K562 (cell line): ENCODE measurements around the gene CLASP1. TPM values are rescaled to one million over a fixed set of nuclear protein-coding genes. Genes with fewer than 3 reads are reported as not detected.
A peak's percentile ranks its signal among the peaks of the same experiment; 100 is the strongest.

ENCODE experiments used
- ATAC-seq: fragments of 200-7000 bp; cut with Tn5 transposase; 3 replicates; pipeline ENCODE4 v1.9.1; 2020; ENCODE audit warnings: moderate library complexity
- BruUV-seq: library from RNA; stranded (reverse); fragments of 400-500 nt; replicated peaks from 2 replicates; lab custom pipeline; 2021; lab: Mats Ljungman, UMichigan
- CTCF ChIA-PET: fragments of 300-600 bp; formaldehyde crosslinking; extraction: SDS; loops from one replicate; lab custom pipeline; 2021; ENCODE audit warnings: low intra/inter-chr PET ratio; lab: Yijun Ruan, JAX
- POLR2A ChIA-PET: fragments of 300-600, 350-650 bp; sonication (Branson Sonifier 250); formaldehyde crosslinking; extraction: SDS; loops from one replicate; lab custom pipeline; 2021; ENCODE audit warnings: antibody characterized with exemption, inconsistent platforms; lab: Yijun Ruan, JAX
- DNase-seq, 4 experiments: peaks; one replicate each; pipeline versions ENCODE4 v3.0.0 to v3.0.0-alpha.2; 2011 to 2018; ENCODE audit warnings: low spot score in 3 of 4, mixed read lengths in 3 of 4; ENCODE audit errors: extremely low read depth in 1 of 4
- FAIRE-seq: peaks from 2 replicates; lab custom pipeline; 2011; peaks lifted over from hg19 to GRCh38; lab: Jason Lieb, UNC
- H2AFZ ChIP-seq: 2 replicates; pipeline ENCODE4 v1.6.0; 2011; ENCODE audit warnings: low read depth, low read length, control low read depth, inconsistent platforms
- H3K27ac ChIP-seq: fragments of 200-600 bp; 3 replicates; pipeline ENCODE4 v1.8.0; 2011; ENCODE audit warnings: low read depth, mild to moderate bottlenecking, control low read depth, inconsistent platforms, low read length, moderate library complexity, mixed read lengths; ENCODE audit errors: extremely low read depth
- H3K27me3 ChIP-seq, 2 experiments: fragments of 300-600 bp in 1 of 2; 2 replicates in 1 of 2; 3 replicates in 1 of 2; pipeline versions ENCODE4 v1.6.0 to v1.8.0; 2011; ENCODE audit warnings: inconsistent platforms in 2 of 2, low read length in 2 of 2, mild to moderate bottlenecking in 1 of 2, mixed read lengths in 1 of 2, moderate library complexity in 1 of 2; ENCODE audit not compliant: control insufficient read depth in 2 of 2, insufficient read depth in 2 of 2
- H3K36me3 ChIP-seq: fragments of 300-600 bp; 3 replicates; pipeline ENCODE4 v1.8.0; 2011; ENCODE audit warnings: mild to moderate bottlenecking, low read length, inconsistent platforms; ENCODE audit not compliant: control insufficient read depth, insufficient read depth
- H3K4me1 ChIP-seq, 2 experiments: fragments of 200-600 bp in 1 of 2; replicated peaks in 1 of 2; 2 replicates in 1 of 2; 3 replicates in 1 of 2; pipeline versions ENCODE4 v1.5.1 to v1.8.0; 2011; ENCODE audit warnings: inconsistent platforms in 2 of 2, low read length in 2 of 2, mild to moderate bottlenecking in 1 of 2, mixed read lengths in 1 of 2, moderate library complexity in 1 of 2; ENCODE audit not compliant: control insufficient read depth in 2 of 2, insufficient read depth in 2 of 2
- H3K4me2 ChIP-seq: 2 replicates; pipeline ENCODE4 v1.6.1; 2011; ENCODE audit warnings: low read length, control low read depth, inconsistent platforms, mixed read lengths; ENCODE audit not compliant: insufficient read depth
- H3K4me3 ChIP-seq: fragments of 200-600 bp; sonication (generic), shearing (Covaris generic); 2 replicates; pipeline ENCODE4 v1.5.1; 2016; ENCODE audit warnings: control low read depth, inconsistent platforms
- H3K79me2 ChIP-seq: fragments of 200-600 bp; 3 replicates; pipeline ENCODE4 v1.8.0; 2011; ENCODE audit warnings: low read length, inconsistent platforms; ENCODE audit not compliant: control insufficient read depth, insufficient read depth
- H3K9ac ChIP-seq, 2 experiments: 2 replicates each; pipeline versions ENCODE4 v1.6.0 to v1.6.1; 2011; ENCODE audit warnings: low read depth in 2 of 2, low read length in 2 of 2, control low read depth in 1 of 2, inconsistent platforms in 1 of 2, mild to moderate bottlenecking in 1 of 2, mixed read lengths in 1 of 2; ENCODE audit not compliant: insufficient read depth in 1 of 2
- H3K9me1 ChIP-seq: one replicate; pipeline ENCODE4 v1.6.0; 2011; ENCODE audit warnings: inconsistent platforms, mild to moderate bottlenecking, low read length, moderate library complexity; ENCODE audit not compliant: control insufficient read depth, insufficient read depth
- H3K9me3 ChIP-seq: replicated peaks from 2 replicates; pipeline ENCODE4 v1.5.1; 2011; ENCODE audit warnings: low read depth, low read length, inconsistent platforms; ENCODE audit not compliant: control insufficient read depth, insufficient read depth
- H4K20me1 ChIP-seq: replicated peaks from 2 replicates; pipeline ENCODE4 v1.6.1; 2011; ENCODE audit warnings: low read length, inconsistent platforms, mixed read lengths; ENCODE audit not compliant: control insufficient read depth, insufficient read depth
- CREM ChIP-seq: IDR thresholded peaks from 2 replicates; pipeline ENCODE4 v1.6.1; 2014; ENCODE audit warnings: antibody characterized with exemption, low read depth
- HIVEP1 ChIP-seq: fragments of 250-450 bp; sonication (Bioruptor Pico); IDR thresholded peaks from 2 replicates; pipeline ENCODE4 v1.4.0; 2020; ENCODE audit warnings: mild to moderate bottlenecking
- HMGN3 ChIP-seq: IDR thresholded peaks from 2 replicates; pipeline ENCODE4 v1.6.1; 2011; ENCODE audit warnings: borderline replicate concordance, low read depth, mild to moderate bottlenecking, mixed read lengths, low read length; ENCODE audit not compliant: insufficient read length; ENCODE audit errors: extremely low read depth
- KLF6 ChIP-seq: fragments of 250-450 bp; sonication (Bioruptor Pico); IDR thresholded peaks from 2 replicates; pipeline ENCODE4 v1.4.0; 2020; ENCODE audit warnings: mild to moderate bottlenecking, moderate library complexity, borderline replicate concordance
- ZNF507 ChIP-seq: conservative IDR thresholded peaks from 2 replicates; pipeline ENCODE4 v1.6.1; 2017; ENCODE audit warnings: missing genetic modification characterization, missing compliant biosample characterization
- ZNF592 ChIP-seq: fragments of 450-650 bp; IDR thresholded peaks from 2 replicates; pipeline ENCODE4 v1.6.1; 2017; ENCODE audit warnings: antibody characterized with exemption, mild to moderate bottlenecking
- ZNF639 ChIP-seq, 2 experiments: fragments of 200-800 bp in 1 of 2; sonication (Bioruptor generic) in 1 of 2; sonication (generic) in 1 of 2; formaldehyde crosslinking in 1 of 2; IDR thresholded peaks in 1 of 2; conservative IDR thresholded peaks in 1 of 2; 2 replicates each; pipeline versions ENCODE4 v1.5.0 to v1.6.1; 2016 to 2020; ENCODE audit warnings: missing compliant biosample characterization in 1 of 2, missing genetic modification characterization in 1 of 2, missing genetic modification reagents in 1 of 2
- ZNF778 ChIP-seq: fragments of 450-650 bp; formaldehyde crosslinking; IDR thresholded peaks from 2 replicates; pipeline ENCODE4 v1.4.0; 2020; ENCODE audit warnings: mild to moderate bottlenecking, moderate library complexity
- WGBS: fragments of 100-300 bp; shearing (Covaris generic); methylation state at CpG from one replicate; pipeline ENCODE4 v1.1.6; 2016; ENCODE audit warnings: low coverage, mixed read lengths; ENCODE audit not compliant: insufficient coverage; ENCODE audit errors: missing lambda C conversion rate; 5-methylcytosine and 5-hydroxymethylcytosine counted together
- in situ Hi-C: fragments of 300-500 bp; cut with MboI; formaldehyde crosslinking; loops from 4 replicates; pipeline ENCODE4 v1.15.0; 2018; ENCODE audit warnings: inconsistent platforms, mixed read lengths
- intact Hi-C: fragments of 100-400 bp; cut with micrococcal nuclease; formaldehyde crosslinking; loops from 2 replicates; pipeline ENCODE4 v1.14.2; 2022
- polyA plus RNA-seq, 8 experiments: library from polyadenylated mRNA; depleted of rRNA in 4 of 8; stranded (reverse) in 5 of 8; unstranded in 3 of 8; fragments of >200 nt; fragmentation: Nextera tagmentation in 2 of 8; fragmentation: Illumina TruSeq in 1 of 8; extraction: Ambion mirVana in 2 of 8; extraction: Trizol in 1 of 8; gene quantifications; 2 replicates each; pipeline versions ENCODE4 v1.2.1 to v1.2.3, GENCODE V29; 2011 to 2014; ENCODE audit warnings: inconsistent platforms in 1 of 8, missing spikeins in 1 of 8
- total RNA-seq, 7 experiments: library from RNA; depleted of rRNA in 6 of 7; stranded (reverse); fragments of >200 nt in 6 of 7; fragmentation: Illumina TruSeq in 2 of 7; extraction: Trizol in 2 of 7; gene quantifications; 2 replicates each; pipeline versions ENCODE4 v1.2.1 to v1.2.3, GENCODE V29; 2011 to 2021; ENCODE audit warnings: low replicate concordance in 1 of 7
- TF ChIP-seq, protein P1 (sequence below): sonication (generic); formaldehyde crosslinking; IDR thresholded peaks from 2 replicates; pipeline ENCODE4 v1.8.1; 2023; ENCODE audit warnings: mild to moderate bottlenecking, missing genetic modification reagents, moderate library complexity
- TF ChIP-seq, protein P2 (sequence below): fragments of 450-650 bp; IDR thresholded peaks from 2 replicates; pipeline ENCODE4 v1.6.1; 2016; ENCODE audit warnings: antibody characterized with exemption

Gene CLASP1
- total and polyA plus RNA-seq, 9 of the 15 experiments (the other 6 are each of a cell fraction or from before 2014, with no cell fraction given): 1.7 to 40.3 (median 20.7) TPM

DNA sequence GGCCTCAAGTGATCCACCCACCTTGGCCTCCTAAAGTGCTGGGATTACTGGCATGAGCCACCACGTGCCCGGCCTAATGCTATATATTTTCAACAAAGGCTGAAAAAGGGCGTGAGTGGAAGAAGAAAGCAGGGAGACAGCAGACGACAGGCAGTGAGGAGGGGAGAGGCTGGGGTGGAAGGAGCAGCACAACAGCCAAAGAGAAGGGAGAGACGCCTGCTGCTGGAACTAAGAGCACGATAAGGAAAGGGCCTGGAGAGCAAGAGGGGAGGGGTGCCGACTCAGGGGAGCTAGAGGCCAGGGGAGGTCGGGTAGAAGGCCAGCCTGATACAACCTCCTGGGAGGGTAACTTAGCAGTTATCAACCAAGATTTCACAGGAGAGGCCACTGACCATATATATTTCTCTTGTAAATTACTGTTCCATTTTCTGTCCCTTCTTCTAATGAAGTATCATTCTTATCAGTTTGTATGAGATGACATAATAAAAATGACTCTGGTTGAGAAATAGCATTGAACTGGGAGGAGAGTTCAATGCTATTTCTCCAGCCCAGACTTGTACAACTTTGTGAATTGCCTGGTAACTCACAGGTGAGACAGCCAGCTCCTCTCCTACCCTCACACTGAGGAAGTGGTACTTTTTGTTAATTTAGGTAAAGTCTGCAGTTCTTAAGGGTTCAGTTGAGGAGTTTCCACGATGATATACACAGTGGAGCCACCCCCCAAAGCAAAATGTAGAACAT, 124.4 kb downstream of the CLASP1 start:
- ChIA-PET CTCF (no interaction called here), POLR2A (interaction anchor here (1.6 kb wide), 1 partner anchor 17 kb away, joined by 4 read pairs; no protein-coding TSS in a partner anchor)
- Histone ChIP-seq H3K36me3 (peaks cover 69% of the 10 kb centered on the region; the same call in 2 of the 3 replicates), H3K27me3 (no peaks in the 10 kb centered on the region), H3K9me1 (no peaks in the 10 kb centered on the region), H3K27ac (peak overlapping the region; percentile 60; the same call in 1 of the 3 replicates), H2AFZ (peak overlapping the region; percentile 28; the same call in 1 of the 2 replicates), H3K9me3 (no peaks in the 10 kb centered on the region), H3K9ac (peak overlapping the region in 1 of 2 experiments; percentile 23; a peak in 1 of 4 replicates), H4K20me1 (0 out of 2 replicates have a peak, but pooled peaks cover 6% of the 10 kb centered on the region), H3K4me3 (no peak overlapping the region), H3K4me2 (peak overlapping the region; percentile 27; the same call in 1 of the 2 replicates), H3K4me1 (peaks cover 12 to 19% of the 10 kb centered on the region in 2 experiments; a peak in 4 of 5 replicates), H3K79me2 (peaks cover 24% of the 10 kb centered on the region)
- DNase-seq: peak; percentile 57 to 89 (median 72)
- WGBS: 3% methylated on average over 9 of the region's 9 CpGs
- in situ Hi-C loops (no loop called here), intact Hi-C loops (loop anchor here (1.0 kb wide), 1 partner anchor 123 kb away; no protein-coding TSS in a partner anchor)
- FAIRE-seq: peak; percentile 98
- BruUV-seq: no TSS peak
- ATAC-seq: peak; percentile 97
- TF ChIP-seq ZNF507 (tag): no peak
- TF ChIP-seq ZNF592: peak; percentile 74
- no peak for TF ChIP-seq KLF6 (CRISPR knock-in tag)
- TF ChIP-seq HIVEP1: no peak
- TF ChIP-seq, protein P1, sequence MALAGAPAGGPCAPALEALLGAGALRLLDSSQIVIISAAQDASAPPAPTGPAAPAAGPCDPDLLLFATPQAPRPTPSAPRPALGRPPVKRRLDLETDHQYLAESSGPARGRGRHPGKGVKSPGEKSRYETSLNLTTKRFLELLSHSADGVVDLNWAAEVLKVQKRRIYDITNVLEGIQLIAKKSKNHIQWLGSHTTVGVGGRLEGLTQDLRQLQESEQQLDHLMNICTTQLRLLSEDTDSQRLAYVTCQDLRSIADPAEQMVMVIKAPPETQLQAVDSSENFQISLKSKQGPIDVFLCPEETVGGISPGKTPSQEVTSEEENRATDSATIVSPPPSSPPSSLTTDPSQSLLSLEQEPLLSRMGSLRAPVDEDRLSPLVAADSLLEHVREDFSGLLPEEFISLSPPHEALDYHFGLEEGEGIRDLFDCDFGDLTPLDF: no peak
- no peak for TF ChIP-seq ZNF639 (CRISPR knock-in tag; conservative IDR thresholded peaks at IDR 0.05 in 1 of 2, IDR thresholded peaks at IDR 0.05 in 1 of 2)
- TF ChIP-seq, protein P2, sequence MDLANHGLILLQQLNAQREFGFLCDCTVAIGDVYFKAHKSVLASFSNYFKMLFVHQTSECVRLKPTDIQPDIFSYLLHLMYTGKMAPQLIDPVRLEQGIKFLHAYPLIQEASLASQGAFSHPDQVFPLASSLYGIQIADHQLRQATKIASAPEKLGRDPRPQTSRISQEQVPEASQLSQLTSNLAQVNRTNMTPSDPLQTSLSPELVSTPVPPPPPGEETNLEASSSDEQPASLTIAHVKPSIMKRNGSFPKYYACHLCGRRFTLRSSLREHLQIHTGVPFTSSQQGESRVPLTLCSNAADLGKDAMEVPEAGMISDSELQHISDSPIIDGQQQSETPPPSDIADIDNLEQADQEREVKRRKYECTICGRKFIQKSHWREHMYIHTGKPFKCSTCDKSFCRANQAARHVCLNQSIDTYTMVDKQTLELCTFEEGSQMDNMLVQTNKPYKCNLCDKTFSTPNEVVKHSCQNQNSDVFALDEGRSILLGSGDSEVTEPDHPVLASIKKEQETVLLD: no peak
- TF ChIP-seq CREM: 0 out of 2 replicates have a peak, but pooled peaks have one; percentile 33
- TF ChIP-seq ZNF778 (CRISPR knock-in tag): no peak
- TF ChIP-seq HMGN3: no peak
